ENCODE results near the gene CHRNA5. TPM values are rescaled to one million over a fixed set of nuclear protein-coding genes. Genes with fewer than 3 reads are reported as not detected.

The CHRNA5 gene
- total RNA-seq, 2 donors from 2014 or later = 0.22 to 0.59 TPM

DNA sequence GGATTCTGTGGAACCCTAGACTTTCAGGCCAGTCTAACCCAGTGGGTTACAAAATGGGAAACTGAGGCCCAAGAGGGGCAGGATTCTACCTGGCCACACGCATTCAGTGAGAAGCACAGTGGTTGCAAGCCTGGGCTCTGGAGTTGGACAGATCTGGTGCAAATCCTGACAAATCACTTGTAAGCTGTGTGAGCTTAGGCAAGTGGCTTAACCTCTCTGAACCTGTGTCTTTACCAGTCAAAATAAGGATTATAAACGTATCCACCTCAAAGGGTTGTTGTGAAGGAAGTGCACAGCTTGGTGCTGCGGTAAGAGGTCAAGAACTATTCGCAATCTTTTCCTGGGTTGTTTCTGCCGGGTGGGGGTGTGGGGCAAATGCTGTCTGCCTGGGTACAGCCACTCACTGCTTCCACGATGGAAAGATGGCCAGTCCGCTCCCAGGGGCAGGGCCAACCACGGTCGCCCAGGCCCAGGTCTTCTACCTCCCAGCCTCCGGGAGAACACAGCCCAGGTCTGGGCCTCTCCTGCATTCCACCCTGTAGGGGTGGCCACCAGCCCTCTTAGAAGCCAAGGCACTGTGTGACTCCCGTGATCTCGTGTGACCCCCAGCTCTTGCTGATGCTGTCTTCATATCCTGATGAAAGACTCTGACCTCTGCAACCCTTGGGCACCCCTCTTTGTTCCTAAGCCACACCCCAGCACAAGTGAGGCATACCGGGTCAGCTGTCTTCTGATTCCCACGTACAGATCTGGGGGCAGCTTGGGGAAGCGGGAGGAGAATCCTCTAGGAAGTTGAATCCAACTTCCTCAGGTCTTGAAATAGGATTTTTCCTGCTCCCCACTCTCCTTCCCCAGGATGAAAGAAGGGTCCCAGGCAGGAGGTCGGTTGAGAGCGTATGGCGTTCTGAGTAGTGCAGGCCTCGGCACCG is 54.0 kb downstream of the CHRNA5 start:
- Histone ChIP-seq H3K27ac (no peak overlapping the region), H3K27me3 (peaks cover 13 to 36% of the 10 kb centered on the region in 2 donors)

DNA sequence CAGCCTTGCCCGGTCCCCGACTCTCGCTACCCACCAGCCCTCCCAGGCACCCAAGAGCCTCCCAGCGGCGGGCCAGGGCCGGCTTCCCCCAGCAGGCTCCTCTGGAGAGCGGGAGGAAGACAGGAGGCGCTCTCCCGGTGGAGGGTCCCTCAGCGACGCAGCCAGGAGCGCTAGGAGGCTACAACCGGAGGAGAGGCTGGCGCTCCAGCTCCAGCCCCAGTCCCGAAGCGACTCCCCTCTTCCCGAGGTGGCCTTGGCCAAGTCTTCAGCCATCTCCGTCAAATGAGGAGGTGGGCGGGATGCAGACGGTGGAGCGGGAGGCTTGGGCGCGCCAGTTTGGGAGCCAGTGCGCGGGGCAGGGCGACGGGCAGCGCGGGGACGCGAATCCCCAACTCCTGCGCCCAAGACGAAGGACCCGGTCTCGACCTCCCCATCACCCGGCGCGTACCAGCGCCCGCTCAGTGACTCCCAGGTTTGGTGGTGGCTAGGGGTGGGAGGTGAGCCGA is 54.8 kb downstream of the CHRNA5 start:
- Histone ChIP-seq H3K27ac (no peak overlapping the region), H3K4me3 (peak overlapping the region in 1 of 2 donors; percentile 43), H3K27me3 (peaks cover 13 to 36% of the 10 kb centered on the region in 2 donors), H3K9me3 (no peaks in the 10 kb centered on the region), H3K36me3 (no peaks in the 10 kb centered on the region), H3K4me1 (peaks cover 0 to 23% of the 10 kb centered on the region in 2 donors)
- DNase-seq (ENCODE audit: low spot score) = no peak
- TF ChIP-seq, protein P1, sequence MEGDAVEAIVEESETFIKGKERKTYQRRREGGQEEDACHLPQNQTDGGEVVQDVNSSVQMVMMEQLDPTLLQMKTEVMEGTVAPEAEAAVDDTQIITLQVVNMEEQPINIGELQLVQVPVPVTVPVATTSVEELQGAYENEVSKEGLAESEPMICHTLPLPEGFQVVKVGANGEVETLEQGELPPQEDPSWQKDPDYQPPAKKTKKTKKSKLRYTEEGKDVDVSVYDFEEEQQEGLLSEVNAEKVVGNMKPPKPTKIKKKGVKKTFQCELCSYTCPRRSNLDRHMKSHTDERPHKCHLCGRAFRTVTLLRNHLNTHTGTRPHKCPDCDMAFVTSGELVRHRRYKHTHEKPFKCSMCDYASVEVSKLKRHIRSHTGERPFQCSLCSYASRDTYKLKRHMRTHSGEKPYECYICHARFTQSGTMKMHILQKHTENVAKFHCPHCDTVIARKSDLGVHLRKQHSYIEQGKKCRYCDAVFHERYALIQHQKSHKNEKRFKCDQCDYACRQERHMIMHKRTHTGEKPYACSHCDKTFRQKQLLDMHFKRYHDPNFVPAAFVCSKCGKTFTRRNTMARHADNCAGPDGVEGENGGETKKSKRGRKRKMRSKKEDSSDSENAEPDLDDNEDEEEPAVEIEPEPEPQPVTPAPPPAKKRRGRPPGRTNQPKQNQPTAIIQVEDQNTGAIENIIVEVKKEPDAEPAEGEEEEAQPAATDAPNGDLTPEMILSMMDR (IDR thresholded peaks at IDR 0.05) = no peak

More for the DNA sequence above, 54.0 kb downstream of the CHRNA5 start:
- Histone ChIP-seq H3K36me3 (no peaks in the 10 kb centered on the region), H3K4me3 (no peak overlapping the region), H3K4me1 (peaks cover 0 to 23% of the 10 kb centered on the region in 2 donors), H3K9me3 (no peaks in the 10 kb centered on the region)
- DNase-seq (ENCODE audit: low spot score) = no peak
- TF ChIP-seq, protein P1 (IDR thresholded peaks at IDR 0.05) = no peak

DNA sequence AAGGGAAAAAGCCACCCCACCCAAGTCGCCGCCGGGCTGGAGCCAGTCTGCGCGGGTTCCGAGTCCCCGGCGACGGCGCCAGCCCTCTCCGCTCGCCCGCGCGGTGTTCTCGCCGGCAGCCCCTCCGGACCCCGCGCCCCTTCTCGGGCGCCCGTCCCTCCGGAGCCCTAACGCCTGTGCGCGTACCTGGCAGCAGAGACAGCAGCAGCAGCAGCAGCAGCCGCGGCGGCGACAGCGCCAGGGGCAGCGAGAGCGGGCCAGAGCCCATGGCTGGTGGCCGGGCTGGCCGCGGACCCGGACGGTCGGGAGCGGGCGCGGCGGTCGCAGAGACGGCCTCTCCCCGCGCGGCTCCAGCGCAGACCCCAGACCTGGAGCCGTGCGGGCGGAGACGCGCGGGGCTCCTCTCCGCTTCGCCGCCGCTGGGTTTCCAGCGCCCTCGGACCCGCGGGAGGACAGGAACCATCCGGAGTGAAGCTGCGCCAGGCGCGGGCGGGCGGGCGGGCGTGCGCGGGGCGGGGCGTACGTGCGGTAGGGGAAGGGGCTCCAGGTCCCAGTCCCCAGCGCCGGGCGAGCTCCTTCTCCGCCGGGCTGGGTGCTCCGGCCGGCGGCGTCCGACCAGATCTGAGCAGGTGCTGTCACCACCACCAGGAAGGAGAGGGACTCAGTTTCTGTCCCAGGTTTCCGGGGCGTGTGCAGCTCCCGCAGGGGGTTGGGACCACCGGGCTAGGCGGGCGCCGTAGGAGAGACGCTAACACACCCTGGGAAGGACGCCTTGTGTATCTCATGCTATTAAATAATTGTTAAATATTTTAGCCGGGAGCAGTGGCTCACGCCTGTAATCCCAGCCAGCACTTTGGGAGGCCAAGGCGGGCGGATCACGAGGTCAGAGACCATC is 55.5 kb downstream of the CHRNA5 start, which contains the start of gene CHRNA3:
CHRNA3 (minus strand) TSS at position 470 of the 895 bp plus-strand sequence; CDS start at position 268, 202 bp downstream.
- H3K4me1 ChIP-seq = peaks cover 0 to 23% of the 10 kb centered on the region in 2 donors
- peaks cover 13 to 36% of the 10 kb centered on the region in 2 donors for H3K27me3 ChIP-seq
- H3K36me3 ChIP-seq = no peaks in the 10 kb centered on the region
- H3K4me3 ChIP-seq = peak within 1 kb of the TSS; percentile 27 to 43
- DNase-seq (ENCODE audit: low spot score) = no peak
- H3K27ac ChIP-seq = no peak within 1 kb of the TSS
- H3K9me3 ChIP-seq = no peaks in the 10 kb centered on the region
- TF ChIP-seq, protein P1 (IDR thresholded peaks at IDR 0.05) = no peak

DNA sequence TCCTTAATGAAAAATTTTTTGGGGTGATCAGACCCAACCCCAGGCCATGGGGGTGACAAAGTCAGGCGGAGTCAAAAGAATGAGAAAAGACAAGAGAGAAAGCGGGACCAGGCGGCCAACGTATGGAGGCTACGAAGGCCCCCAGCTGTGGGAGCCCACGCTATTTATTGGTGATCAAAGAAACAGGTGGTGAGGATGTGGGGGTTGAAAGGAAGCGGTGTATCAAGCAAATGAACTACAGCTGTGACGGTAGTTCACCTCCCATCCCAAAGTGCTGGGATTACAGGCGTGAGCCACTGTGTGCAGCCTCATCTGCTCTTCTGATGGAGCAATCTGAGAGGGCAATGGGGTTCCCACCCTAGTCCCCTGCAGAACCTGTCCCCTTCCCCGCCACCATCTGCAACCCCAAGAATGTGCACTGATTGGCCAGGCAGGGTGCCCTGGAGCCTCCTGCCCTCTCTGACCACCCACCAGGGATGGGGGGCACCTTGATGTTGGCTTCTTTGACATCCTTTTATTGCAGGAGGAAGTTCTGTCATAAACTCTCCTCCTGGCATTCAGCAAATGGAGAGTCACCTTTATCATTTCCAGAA is 56.6 kb downstream of the CHRNA5 start:
- H3K27me3 ChIP-seq = peaks cover 13 to 36% of the 10 kb centered on the region in 2 donors
- no peaks in the 10 kb centered on the region for H3K9me3 ChIP-seq
- peaks cover 0 to 23% of the 10 kb centered on the region in 2 donors for H3K4me1 ChIP-seq
- H3K4me3 ChIP-seq = no peak overlapping the region
- H3K36me3 ChIP-seq = no peaks in the 10 kb centered on the region
- no peak for DNase-seq (ENCODE audit: low spot score)
- TF ChIP-seq, protein P1 (IDR thresholded peaks at IDR 0.05) = no peak
- no peak overlapping the region for H3K27ac ChIP-seq

Measured in right atrium auricular region (tissue), 2 donors.